HepG2 (cell line): ENCODE results near the gene BIRC6. TPM values are rescaled to one million over a fixed set of nuclear protein-coding genes. Genes with fewer than 3 reads are reported as not detected.
"Not testable (repeated sequence)": the region's sequence is repeated elsewhere in the genome, so short reads cannot be mapped to it uniquely, and the experiment has no call there.

Source experiments
- ATAC-seq: fragments of 200-7000 bp; cut with Tn5 transposase; 3 replicates; pipeline ENCODE4 v1.9.1; 2020; ENCODE audit warnings: mild to moderate bottlenecking, moderate library complexity
- BruUV-seq: library from RNA; stranded (reverse); fragments of 400-500 nt; replicated peaks from 2 replicates; lab custom pipeline; 2021; lab: Mats Ljungman, UMichigan
- CTCF ChIA-PET: fragments of 300-600 bp; formaldehyde crosslinking; extraction: SDS; loops from one replicate; lab custom pipeline; 2021; ENCODE audit warnings: low total read pairs, inconsistent platforms, low intra/inter-chr PET ratio; lab: Yijun Ruan, JAX
- POLR2A ChIA-PET: fragments of 350-600 bp; sonication (Branson Sonifier 250); formaldehyde crosslinking; loops from one replicate; lab custom pipeline; 2020; ENCODE audit warnings: antibody characterized with exemption, inconsistent platforms; lab: Yijun Ruan, JAX
- DNase-seq: peaks from one replicate; pipeline ENCODE4 v3.0.0-alpha.2; 2015; ENCODE audit warnings: low spot score
- FAIRE-seq: peaks from 3 replicates; lab custom pipeline; 2011; peaks lifted over from hg19 to GRCh38; lab: Jason Lieb, UNC
- H2AFZ ChIP-seq: one replicate; pipeline ENCODE4 v1.6.1; 2011; ENCODE audit warnings: low read length, inconsistent platforms
- H3K27ac ChIP-seq: fragments of 300-600 bp; 3 replicates; pipeline ENCODE4 v1.8.0; 2011; ENCODE audit warnings: mixed run types, mild to moderate bottlenecking, mixed read lengths, low read length, inconsistent platforms; ENCODE audit not compliant: insufficient read depth; ENCODE audit errors: extremely low read length
- H3K27me3 ChIP-seq, 2 experiments: fragments of 200-600 bp in 1 of 2; 2 replicates in 1 of 2; 3 replicates in 1 of 2; pipeline versions ENCODE4 v1.6.0 to v1.8.0; 2011; ENCODE audit warnings: low read length in 2 of 2, mild to moderate bottlenecking in 2 of 2, moderate library complexity in 2 of 2, inconsistent platforms in 1 of 2; ENCODE audit not compliant: insufficient read depth in 2 of 2, control insufficient read depth in 1 of 2
- H3K36me3 ChIP-seq, 2 experiments: fragments of 200-600 bp in 1 of 2; replicated peaks in 1 of 2; 2 replicates in 1 of 2; 3 replicates in 1 of 2; pipeline versions ENCODE4 v1.5.1 to v1.8.0; 2011; ENCODE audit warnings: low read length in 2 of 2, inconsistent platforms in 1 of 2; ENCODE audit not compliant: insufficient read depth in 2 of 2, control insufficient read depth in 1 of 2
- H3K4me1 ChIP-seq: 2 replicates; pipeline ENCODE4 v1.5.1; 2012; ENCODE audit warnings: low read length, inconsistent platforms; ENCODE audit not compliant: insufficient read depth
- H3K4me2 ChIP-seq: 2 replicates; pipeline ENCODE4 v1.6.0; 2011; ENCODE audit warnings: low read depth, low read length, inconsistent platforms
- H3K4me3 ChIP-seq, 3 experiments: fragments of 200-600 bp in 1 of 3; sonication (generic), shearing (Covaris generic) in 1 of 3; replicated peaks in 1 of 3; 2 replicates each; pipeline ENCODE4 v1.5.1; 2011 to 2016; ENCODE audit warnings: low read length in 3 of 3, inconsistent platforms in 2 of 3, low read depth in 2 of 3, mild to moderate bottlenecking in 2 of 3, control low read depth in 1 of 3, mixed read lengths in 1 of 3; ENCODE audit not compliant: insufficient read depth in 1 of 3
- H3K79me2 ChIP-seq: one replicate; pipeline ENCODE4 v1.6.1; 2011; ENCODE audit warnings: low read length, inconsistent platforms; ENCODE audit not compliant: insufficient read depth
- H3K9ac ChIP-seq: 2 replicates; pipeline ENCODE4 v1.6.0; 2011; ENCODE audit warnings: mild to moderate bottlenecking, low read depth, low read length, inconsistent platforms; ENCODE audit not compliant: insufficient read depth
- H3K9me3 ChIP-seq: 2 replicates; pipeline ENCODE4 v1.5.1; 2012; ENCODE audit warnings: mild to moderate bottlenecking, low read length
- H4K20me1 ChIP-seq: 2 replicates; pipeline ENCODE4 v1.6.0; 2011; ENCODE audit warnings: inconsistent platforms, mild to moderate bottlenecking, low read length, moderate library complexity; ENCODE audit not compliant: insufficient read depth
- CEBPG ChIP-seq: IDR thresholded peaks from 2 replicates; pipeline ENCODE4 v1.6.1; 2016
- FOXA3 ChIP-seq: IDR thresholded peaks from 2 replicates; pipeline ENCODE4 v1.6.1; 2016; ENCODE audit warnings: missing genetic modification reagents, missing compliant biosample characterization
- REST ChIP-seq, 2 experiments: IDR thresholded peaks; 2 replicates each; pipeline ENCODE4 v1.6.1; 2011 to 2012; ENCODE audit warnings: low read length in 2 of 2, borderline replicate concordance in 1 of 2, low read depth in 1 of 2, mild to moderate bottlenecking in 1 of 2, moderate library complexity in 1 of 2
- TCF7 ChIP-seq: sonication (generic); IDR thresholded peaks from 2 replicates; pipeline ENCODE4 v1.6.1; 2016; ENCODE audit warnings: antibody characterized with exemption, low read depth
- ZNF121 ChIP-seq: sonication (generic); formaldehyde crosslinking; IDR thresholded peaks from 2 replicates; pipeline ENCODE4 v1.5.0; 2020; ENCODE audit warnings: mild to moderate bottlenecking, missing genetic modification reagents
- ZNF770 ChIP-seq: sonication (generic); formaldehyde crosslinking; IDR thresholded peaks from 2 replicates; pipeline ENCODE4 v1.5.0; 2020; ENCODE audit warnings: mild to moderate bottlenecking, missing genetic modification reagents
- ZNF83 ChIP-seq: sonication (generic); formaldehyde crosslinking; IDR thresholded peaks from 2 replicates; pipeline ENCODE4 v1.4.0; 2020; ENCODE audit warnings: missing genetic modification reagents, mild to moderate bottlenecking, borderline replicate concordance
- WGBS: methylation state at CpG from one replicate; pipeline ENCODE4 v1.1.6; 2017; ENCODE audit warnings: low lambda C conversion rate; 5-methylcytosine and 5-hydroxymethylcytosine counted together
- in situ Hi-C: cut with HindIII; loops from 2 replicates; pipeline ENCODE4 v1.10.0; 2017; ENCODE audit warnings: low pct_unique_long_range_greater_than_20kb; ENCODE audit not compliant: extremely low pct_ligation_motif_present
- intact Hi-C: fragments of 100-400 bp; cut with micrococcal nuclease; formaldehyde crosslinking; loops from one replicate; pipeline ENCODE4 v1.10.0; 2022; ENCODE audit not compliant: unreplicated experiment
- polyA plus RNA-seq, 8 experiments: library from polyadenylated mRNA; depleted of rRNA in 3 of 8; stranded (reverse) in 7 of 8; unstranded in 1 of 8; fragments of >200 nt; fragmentation: Illumina TruSeq in 4 of 8; extraction: Trizol in 4 of 8; gene quantifications; 2 replicates each; pipeline versions ENCODE4 v1.2.1 to v1.2.3, GENCODE V29; 2011 to 2016; ENCODE audit warnings: low read depth in 4 of 8, missing spikeins in 1 of 8, mixed read lengths in 1 of 8; ENCODE audit not compliant: insufficient read depth in 1 of 8
- total RNA-seq, 5 experiments: library from RNA; depleted of rRNA; stranded (reverse); fragments of >200 nt; fragmentation: Illumina TruSeq; extraction: Trizol; gene quantifications; 2 replicates each; pipeline ENCODE4 v1.2.3, GENCODE V29; 2016; ENCODE audit warnings: low read depth in 1 of 5
- TF ChIP-seq, protein P1 (sequence below): sonication (generic); formaldehyde crosslinking; IDR thresholded peaks from 2 replicates; pipeline ENCODE4 v1.4.0; 2020; ENCODE audit warnings: missing genetic modification reagents, mild to moderate bottlenecking, borderline replicate concordance

The BIRC6 gene
- total and polyA plus RNA-seq, 2 of the 13 experiments (the other 11 are each of a cell fraction or from before 2014, with no cell fraction given): 65.6 to 120 TPM

DNA sequence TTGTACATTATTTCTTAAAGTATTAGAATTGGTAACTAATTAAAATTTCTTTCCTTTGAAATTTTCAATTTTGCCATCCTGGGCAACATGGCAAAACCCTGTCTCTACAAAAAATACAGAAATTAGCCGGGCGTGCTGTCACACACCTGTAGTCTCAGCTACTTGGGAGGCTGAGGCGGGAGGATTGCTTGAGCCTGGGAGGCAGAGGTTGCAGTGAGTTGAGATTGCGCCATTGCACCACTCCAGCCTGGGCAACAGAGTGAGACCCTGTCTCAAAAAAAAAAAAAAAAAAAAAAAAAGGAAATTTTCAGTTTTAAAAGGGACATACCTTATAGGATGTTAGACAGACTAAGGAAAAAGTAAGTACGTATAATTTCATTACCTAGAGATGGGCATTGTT, 14.1 kb downstream of the BIRC6 start:
- 94% methylated on average over 5 of the region's 5 CpGs for whole genome bisulfite sequencing
- CTCF ChIA-PET, H3K9me3 ChIP-seq, H3K27ac ChIP-seq, H3K27me3 ChIP-seq, BruUV-seq, intact Hi-C loops, POLR2A ChIA-PET, H3K9ac ChIP-seq, ATAC-seq, H3K36me3 ChIP-seq, H3K4me2 ChIP-seq, DNase-seq, FAIRE-seq, in situ Hi-C loops, H3K4me3 ChIP-seq, H2AFZ ChIP-seq: not testable (repeated sequence)
- H3K79me2 ChIP-seq: peaks cover 97% of the 10 kb centered on the region
- H3K4me1 ChIP-seq: peaks cover 42% of the 10 kb centered on the region
- peaks cover 59% of the 10 kb centered on the region for H4K20me1 ChIP-seq
- peak; percentile 61; the same call in 1 of the 2 replicates for TF ChIP-seq ZNF770 (CRISPR knock-in tag)
- TF ChIP-seq CEBPG (CRISPR knock-in tag): 0 out of 2 replicates have a peak, but pooled peaks have one; percentile 8
- peak; percentile 79 for TF ChIP-seq ZNF121 (CRISPR knock-in tag)

GRCh38 chr2:32372519-32373182, 15.8 kb downstream of the BIRC6 start:
- Histone ChIP-seq H3K27ac (no peak overlapping the region), H3K4me3 (no peak overlapping the region), H3K9ac (no peak overlapping the region), H2AFZ (no peak overlapping the region), H3K27me3 (no peaks in the 10 kb centered on the region), H3K79me2 (peaks cover 97% of the 10 kb centered on the region), H3K4me2 (no peak overlapping the region), H3K9me3 (no peaks in the 10 kb centered on the region), H3K4me1 (peaks cover 51% of the 10 kb centered on the region), H3K36me3 (peaks cover 2 to 6% of the 10 kb centered on the region in 2 experiments; a peak in 4 of 5 replicates), H4K20me1 (peaks cover 67% of the 10 kb centered on the region)
- ChIA-PET CTCF (no interaction called here), POLR2A (no interaction called here)
- in situ Hi-C loops (no loop called here), intact Hi-C loops (no loop called here)
- ATAC-seq (no peak; the same call in 2 of the 3 replicates), DNase-seq (no peak), FAIRE-seq (no peak)
- BruUV-seq: no TSS peak
- 79% methylated on average over 3 of the region's 3 CpGs for WGBS
- 0 out of 4 replicates have a peak, but pooled peaks of 1 of the 2 experiments have one; percentile 19 for TF ChIP-seq REST (IDR thresholded peaks at IDR 0.05; ENCODE audit: borderline replicate concordance in 1 of 2, low read depth in 1 of 2, low read length in 2 of 2)
- no peak for TF ChIP-seq ZNF83 (CRISPR knock-in tag)
- peak; percentile 36; the same call in 1 of the 2 replicates for TF ChIP-seq FOXA3 (CRISPR knock-in tag)
- TF ChIP-seq TCF7: peak; percentile 18; the same call in 1 of the 2 replicates
- TF ChIP-seq, protein P1, sequence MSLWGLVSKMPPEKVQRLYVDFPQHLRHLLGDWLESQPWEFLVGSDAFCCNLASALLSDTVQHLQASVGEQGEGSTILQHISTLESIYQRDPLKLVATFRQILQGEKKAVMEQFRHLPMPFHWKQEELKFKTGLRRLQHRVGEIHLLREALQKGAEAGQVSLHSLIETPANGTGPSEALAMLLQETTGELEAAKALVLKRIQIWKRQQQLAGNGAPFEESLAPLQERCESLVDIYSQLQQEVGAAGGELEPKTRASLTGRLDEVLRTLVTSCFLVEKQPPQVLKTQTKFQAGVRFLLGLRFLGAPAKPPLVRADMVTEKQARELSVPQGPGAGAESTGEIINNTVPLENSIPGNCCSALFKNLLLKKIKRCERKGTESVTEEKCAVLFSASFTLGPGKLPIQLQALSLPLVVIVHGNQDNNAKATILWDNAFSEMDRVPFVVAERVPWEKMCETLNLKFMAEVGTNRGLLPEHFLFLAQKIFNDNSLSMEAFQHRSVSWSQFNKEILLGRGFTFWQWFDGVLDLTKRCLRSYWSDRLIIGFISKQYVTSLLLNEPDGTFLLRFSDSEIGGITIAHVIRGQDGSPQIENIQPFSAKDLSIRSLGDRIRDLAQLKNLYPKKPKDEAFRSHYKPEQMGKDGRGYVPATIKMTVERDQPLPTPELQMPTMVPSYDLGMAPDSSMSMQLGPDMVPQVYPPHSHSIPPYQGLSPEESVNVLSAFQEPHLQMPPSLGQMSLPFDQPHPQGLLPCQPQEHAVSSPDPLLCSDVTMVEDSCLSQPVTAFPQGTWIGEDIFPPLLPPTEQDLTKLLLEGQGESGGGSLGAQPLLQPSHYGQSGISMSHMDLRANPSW (CRISPR knock-in tag): no peak
